Endothelial cell of umbilical vein (primary cell): ENCODE measurements around the gene DESI1. TPM values are rescaled to one million over a fixed set of nuclear protein-coding genes. Genes with fewer than 3 reads are reported as not detected.
A peak's percentile ranks its signal among the peaks of the same experiment; 100 is the strongest.

Experiments
- BruUV-seq: library from RNA; stranded (reverse); fragments of 400-500 nt; replicated peaks from 2 replicates; lab custom pipeline; 2021; lab: Mats Ljungman, UMichigan
- CTCF ChIA-PET: fragments of 300-600, 350-600 bp; sonication (Branson Sonifier 250); formaldehyde crosslinking; loops from one replicate; lab custom pipeline; 2021; ENCODE audit warnings: antibody characterized with exemption, inconsistent platforms; lab: Charles Lee
- POLR2A ChIA-PET: fragments of 300-600, 350-600 bp; sonication (Branson Sonifier 250); formaldehyde crosslinking; loops from one replicate; lab custom pipeline; 2021; ENCODE audit warnings: antibody characterized with exemption, inconsistent platforms; lab: Charles Lee
- DNase-seq: peaks from one replicate; pipeline ENCODE4 v3.0.0-alpha.2; 2011; ENCODE audit warnings: low read depth, low spot score
- FAIRE-seq: peaks from 2 replicates; lab custom pipeline; 2011; peaks lifted over from hg19 to GRCh38; lab: Jason Lieb, UNC
- H2AFZ ChIP-seq: 2 replicates; pipeline ENCODE4 v1.6.0; 2012; ENCODE audit warnings: low read depth, low read length, control low read depth, inconsistent platforms
- H3K27ac ChIP-seq: 2 replicates; pipeline ENCODE4 v1.5.1; 2011; ENCODE audit warnings: low read depth, mild to moderate bottlenecking, control low read depth, low read length, moderate library complexity; ENCODE audit not compliant: insufficient read depth
- H3K27me3 ChIP-seq, 2 experiments: 2 replicates each; pipeline versions ENCODE4 v1.6.0 to v1.6.1; 2011; ENCODE audit warnings: low read length in 2 of 2, mixed read lengths in 1 of 2; ENCODE audit not compliant: control insufficient read depth in 2 of 2, insufficient read depth in 2 of 2
- H3K36me3 ChIP-seq, 2 experiments: 2 replicates in 1 of 2; 3 replicates in 1 of 2; pipeline ENCODE4 v1.5.1; 2011; ENCODE audit warnings: low read length in 2 of 2, mild to moderate bottlenecking in 1 of 2, moderate library complexity in 1 of 2; ENCODE audit not compliant: control insufficient read depth in 2 of 2, insufficient read depth in 2 of 2; ENCODE audit errors: extremely low read depth in 1 of 2
- H3K4me1 ChIP-seq: 3 replicates; pipeline ENCODE4 v1.5.1; 2011; ENCODE audit warnings: mild to moderate bottlenecking, low read length; ENCODE audit not compliant: control insufficient read depth, insufficient read depth; ENCODE audit errors: extremely low read depth
- H3K4me2 ChIP-seq: 2 replicates; pipeline ENCODE4 v1.6.1; 2011; ENCODE audit warnings: low read length, control low read depth, mixed read lengths; ENCODE audit not compliant: insufficient read depth
- H3K4me3 ChIP-seq, 3 experiments: fragments of 200-600 bp in 1 of 3; sonication (generic), shearing (Covaris generic) in 1 of 3; replicated peaks in 1 of 3; 2 replicates each; pipeline ENCODE4 v1.5.1; 2011 to 2016; ENCODE audit warnings: control low read depth in 3 of 3, low read length in 3 of 3, mild to moderate bottlenecking in 2 of 3, inconsistent platforms in 1 of 3, low read depth in 1 of 3, moderate library complexity in 1 of 3; ENCODE audit not compliant: insufficient read depth in 1 of 3
- H3K79me2 ChIP-seq: 2 replicates; pipeline ENCODE4 v1.6.0; 2012; ENCODE audit warnings: low read length, inconsistent platforms; ENCODE audit not compliant: control insufficient read depth, insufficient read depth
- H3K9ac ChIP-seq: replicated peaks from 2 replicates; pipeline ENCODE3; 2011; ENCODE audit warnings: low read length, control low read depth; ENCODE audit not compliant: insufficient read depth; ENCODE audit errors: extremely low read depth
- H3K9me1 ChIP-seq: replicated peaks from 3 replicates; pipeline ENCODE4 v1.6.0; 2011; ENCODE audit warnings: mild to moderate bottlenecking, low read length; ENCODE audit not compliant: control insufficient read depth, insufficient read depth; ENCODE audit errors: extremely low read depth
- H3K9me3 ChIP-seq: replicated peaks from 2 replicates; pipeline ENCODE4 v1.5.1; 2012; ENCODE audit warnings: low read length, inconsistent platforms; ENCODE audit not compliant: control insufficient read depth, insufficient read depth
- H4K20me1 ChIP-seq: replicated peaks from 2 replicates; pipeline ENCODE3; 2011; ENCODE audit warnings: mild to moderate bottlenecking, low read length; ENCODE audit not compliant: control insufficient read depth, insufficient read depth; ENCODE audit errors: extremely low read depth
- EZH2 ChIP-seq: IDR thresholded peaks from 2 replicates; pipeline ENCODE4 v1.6.1; 2012; ENCODE audit warnings: borderline replicate concordance, low read depth, mild to moderate bottlenecking, moderate library complexity, low read length, inconsistent platforms; ENCODE audit not compliant: severe bottlenecking
- FOS ChIP-seq: IDR thresholded peaks from 2 replicates; pipeline ENCODE4 v1.6.1; 2011; ENCODE audit warnings: mild to moderate bottlenecking, low read length, moderate library complexity, borderline replicate concordance; ENCODE audit not compliant: insufficient read depth
- GATA2 ChIP-seq: IDR thresholded peaks from 2 replicates; pipeline ENCODE4 v1.7.0; 2011; ENCODE audit warnings: low read depth, mild to moderate bottlenecking, moderate library complexity, mixed read lengths, low read length; ENCODE audit not compliant: insufficient read length, insufficient read depth
- JUN ChIP-seq: IDR thresholded peaks from 2 replicates; pipeline ENCODE4 v1.6.1; 2011; ENCODE audit warnings: borderline replicate concordance, low read depth; ENCODE audit not compliant: insufficient read length, insufficient read depth
- MAX ChIP-seq: IDR thresholded peaks from 2 replicates; pipeline ENCODE4 v1.6.1; 2011; ENCODE audit not compliant: insufficient read depth, insufficient read length
- MYC ChIP-seq: IDR thresholded peaks from one replicate; pipeline ENCODE4 v1.6.1; 2011; ENCODE audit warnings: mild to moderate bottlenecking, low read depth, low read length
- POLR2A ChIP-seq: IDR thresholded peaks from 2 replicates; pipeline ENCODE4 v1.6.1; 2012; ENCODE audit warnings: low read depth, mild to moderate bottlenecking, control low read depth, low read length
- POLR2AphosphoS5 ChIP-seq: IDR thresholded peaks from 2 replicates; pipeline ENCODE4 v1.6.1; 2012; ENCODE audit warnings: low read depth, mild to moderate bottlenecking, control low read depth, low read length, moderate library complexity; ENCODE audit not compliant: insufficient read depth
- dilution Hi-C: fragments of 300-500 bp; cut with MboI; formaldehyde crosslinking; loops from one replicate; pipeline ENCODE4 v1.15.0; 2019; ENCODE audit warnings: low sequenced_read_pairs; ENCODE audit not compliant: extremely low pct_ligation_motif_present
- intact Hi-C: fragments of 100-400 bp; cut with micrococcal nuclease; formaldehyde crosslinking; loops from one replicate; pipeline ENCODE4 v1.10.0; 2022
- polyA plus RNA-seq, 4 experiments: library from polyadenylated mRNA; depleted of rRNA in 3 of 4; stranded (reverse) in 3 of 4; unstranded in 1 of 4; fragments of >200 nt; gene quantifications; 2 replicates each; pipeline versions ENCODE4 v1.2.1 to v1.2.3, GENCODE V29; 2011 to 2012; ENCODE audit warnings: missing spikeins in 1 of 4
- total RNA-seq: library from RNA; stranded (reverse); gene quantifications from 2 replicates; pipeline ENCODE4 v1.2.3, GENCODE V29; 2021
- TF ChIP-seq, protein P1 (sequence below), 2 donors: IDR thresholded peaks; 1 replicate in 1 of 2; 2 replicates in 1 of 2; pipeline ENCODE4 v1.5.1; 2011; ENCODE audit warnings: low read length in 2 of 2, mild to moderate bottlenecking in 2 of 2, moderate library complexity in 2 of 2, control low read depth in 1 of 2, inconsistent platforms in 1 of 2, low read depth in 1 of 2; ENCODE audit not compliant: insufficient read depth in 1 of 2; ENCODE audit errors: extremely low read depth in 1 of 2

Gene DESI1
- total and polyA plus RNA-seq, 2 donors (not counting 3 experiments of a cell fraction or from before 2014, with no cell fraction given) = 36.8 to 59.1 TPM

DNA sequence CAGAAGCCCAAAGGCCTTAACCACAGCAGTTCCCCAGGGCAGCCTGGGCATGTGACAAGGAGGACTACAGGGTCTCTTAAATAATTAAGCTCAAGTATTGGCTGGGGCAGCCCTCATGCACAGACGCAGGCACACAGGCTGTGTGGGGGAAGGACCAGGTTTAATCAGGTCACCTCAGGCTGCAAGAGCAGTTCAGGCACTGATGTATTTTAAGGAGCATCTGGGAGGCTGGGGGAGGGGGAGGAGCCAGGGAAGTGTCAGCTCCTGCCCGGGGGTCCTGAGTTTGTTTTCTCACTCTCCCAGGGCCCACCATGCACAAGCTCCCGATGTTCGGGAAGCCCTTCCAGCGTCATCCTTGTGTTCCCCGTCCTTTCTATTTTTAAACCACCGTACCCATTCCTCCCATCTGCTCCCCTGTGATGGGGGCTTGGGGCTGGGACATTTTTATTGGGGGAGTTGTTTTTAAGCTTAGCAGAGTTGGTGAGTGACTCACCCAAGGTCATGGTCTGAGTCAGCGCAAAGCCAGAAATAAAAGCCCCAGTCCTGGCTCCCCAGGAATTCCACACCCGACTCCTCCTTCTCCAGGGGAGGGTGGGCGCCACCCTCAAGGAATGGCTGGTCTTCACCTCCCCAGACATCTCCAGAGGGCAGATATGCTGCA is 57.7 kb downstream of the DESI1 start:
- DNase-seq (peak; percentile 31), FAIRE-seq (no peak)
- CTCF ChIA-PET = interaction anchor here (0.8 to 1.5 kb wide), 4 partner anchors 14 to 27 kb away, joined by 3 to 9 read pairs (median 5); partner anchors contain the start of genes PMM1 and POLR3H
- no peaks in the 10 kb centered on the region for H4K20me1 ChIP-seq
- no peak overlapping the region for H3K4me3 ChIP-seq
- peaks cover 11% of the 10 kb centered on the region for H3K4me1 ChIP-seq
- intact Hi-C loops (no loop called here), dilution Hi-C loops (no loop called here)
- H3K4me2 ChIP-seq = no peak overlapping the region
- no peaks in the 10 kb centered on the region for H3K9me1 ChIP-seq
- no peaks in the 10 kb centered on the region for H3K79me2 ChIP-seq
- BruUV-seq = no TSS peak
- TF ChIP-seq POLR2A = no peak
- TF ChIP-seq FOS = peak; percentile 71
- peak; percentile 52 for TF ChIP-seq JUN
- H2AFZ ChIP-seq = no peak overlapping the region
- H3K27ac ChIP-seq = no peak overlapping the region
- no peaks in the 10 kb centered on the region for H3K9me3 ChIP-seq
- H3K27me3 ChIP-seq = peaks cover 0 to 8% of the 10 kb centered on the region in 2 experiments
- no peak overlapping the region for H3K9ac ChIP-seq
- H3K36me3 ChIP-seq = no peaks in the 10 kb centered on the region
- POLR2A ChIA-PET = no interaction called here

DNA sequence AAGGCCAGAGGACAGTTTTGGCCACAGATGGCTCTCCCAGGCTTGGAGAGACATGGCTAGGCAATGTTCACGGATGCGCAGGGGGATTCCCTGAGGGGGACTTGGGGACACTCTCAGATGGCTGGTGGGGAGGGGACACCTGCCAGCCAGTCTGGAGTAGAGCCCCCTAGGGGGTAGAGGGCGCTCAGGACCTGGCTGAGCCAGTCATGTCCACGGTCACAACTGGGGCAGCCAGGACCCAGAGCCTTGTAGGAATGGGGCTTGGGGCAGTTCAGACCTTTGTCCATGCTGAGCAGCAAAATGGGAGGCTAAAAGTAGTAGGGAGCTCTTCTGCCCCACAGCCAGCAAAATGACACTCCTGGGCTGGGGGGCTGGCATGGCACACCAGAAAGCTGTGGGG is 58.4 kb downstream of the DESI1 start:
- intact Hi-C loops = no loop called here
- TF ChIP-seq GATA2 (no peak), MYC (no peak), POLR2AphosphoS5 (no peak), MAX (no peak), FOS (no peak), POLR2A (no peak), JUN (no peak), EZH2 (no peak)
- TF ChIP-seq, protein P1, sequence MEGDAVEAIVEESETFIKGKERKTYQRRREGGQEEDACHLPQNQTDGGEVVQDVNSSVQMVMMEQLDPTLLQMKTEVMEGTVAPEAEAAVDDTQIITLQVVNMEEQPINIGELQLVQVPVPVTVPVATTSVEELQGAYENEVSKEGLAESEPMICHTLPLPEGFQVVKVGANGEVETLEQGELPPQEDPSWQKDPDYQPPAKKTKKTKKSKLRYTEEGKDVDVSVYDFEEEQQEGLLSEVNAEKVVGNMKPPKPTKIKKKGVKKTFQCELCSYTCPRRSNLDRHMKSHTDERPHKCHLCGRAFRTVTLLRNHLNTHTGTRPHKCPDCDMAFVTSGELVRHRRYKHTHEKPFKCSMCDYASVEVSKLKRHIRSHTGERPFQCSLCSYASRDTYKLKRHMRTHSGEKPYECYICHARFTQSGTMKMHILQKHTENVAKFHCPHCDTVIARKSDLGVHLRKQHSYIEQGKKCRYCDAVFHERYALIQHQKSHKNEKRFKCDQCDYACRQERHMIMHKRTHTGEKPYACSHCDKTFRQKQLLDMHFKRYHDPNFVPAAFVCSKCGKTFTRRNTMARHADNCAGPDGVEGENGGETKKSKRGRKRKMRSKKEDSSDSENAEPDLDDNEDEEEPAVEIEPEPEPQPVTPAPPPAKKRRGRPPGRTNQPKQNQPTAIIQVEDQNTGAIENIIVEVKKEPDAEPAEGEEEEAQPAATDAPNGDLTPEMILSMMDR (IDR thresholded peaks at IDR 0.05; ENCODE audit: extremely low read depth in 1 of 2, insufficient read depth in 1 of 2, low read depth in 1 of 2, low read length in 2 of 2) = no peak
- DNase-seq (no peak), FAIRE-seq (no peak)
- Histone ChIP-seq H3K27me3 (peaks cover 0 to 8% of the 10 kb centered on the region in 2 experiments), H2AFZ (no peak overlapping the region), H3K9me1 (no peaks in the 10 kb centered on the region), H3K9ac (no peak overlapping the region), H3K4me3 (no peak overlapping the region), H4K20me1 (no peaks in the 10 kb centered on the region), H3K27ac (no peak overlapping the region), H3K4me2 (no peak overlapping the region), H3K36me3 (no peaks in the 10 kb centered on the region), H3K4me1 (peaks cover 11% of the 10 kb centered on the region), H3K9me3 (no peaks in the 10 kb centered on the region), H3K79me2 (no peaks in the 10 kb centered on the region)
- dilution Hi-C loops = no loop called here
- BruUV-seq = no TSS peak
- POLR2A ChIA-PET = no interaction called here
- CTCF ChIA-PET = interaction anchor here (0.8 to 1.5 kb wide), 3 partner anchors 14 to 27 kb away, joined by 3 to 6 read pairs (median 4); partner anchors contain the start of gene PMM1
